ENCODE results near the gene CCR5.
A peak's percentile ranks its signal among the peaks of the same experiment; 100 is the strongest.

CCR5 gene

GRCh38 chr3:46409739-46410489 lies 39.2 kb downstream of the CCR5 start:
- peak; percentile 32 for DNase-seq

- DNase-seq, result no peak
These were observed 39.9 kb downstream of the CCR5 start for GRCh38 chr3:46410669-46411068.

- no peak for DNase-seq
These were observed 40.5 kb downstream of the CCR5 start for GRCh38 chr3:46411271-46411670.

- DNase-seq, result no peak
These were observed 42.1 kb downstream of the CCR5 start for GRCh38 chr3:46412786-46413298.

GRCh38 chr3:46413951-46414350 lies 43.2 kb downstream of the CCR5 start:
- no peak for DNase-seq

- no peak for DNase-seq
These were observed 44.0 kb downstream of the CCR5 start for GRCh38 chr3:46414739-46415138.

- no peak for DNase-seq
These were observed 45.5 kb downstream of the CCR5 start for GRCh38 chr3:46416125-46416810.

- no peak for DNase-seq
These were observed 46.2 kb downstream of the CCR5 start for GRCh38 chr3:46416811-46417510.

GRCh38 chr3:46417841-46418611 lies 47.3 kb downstream of the CCR5 start:
- DNase-seq, result no peak

- no peak for DNase-seq
These were observed 49.1 kb downstream of the CCR5 start for GRCh38 chr3:46419816-46420215.

GRCh38 chr3:46420931-46421330 lies 50.2 kb downstream of the CCR5 start:
- DNase-seq, result no peak

- no peak for DNase-seq
These were observed 51.9 kb downstream of the CCR5 start for GRCh38 chr3:46422617-46423016.

- no peak for DNase-seq
These were observed 52.8 kb downstream of the CCR5 start for GRCh38 chr3:46423588-46423987.

All from right hindlimb (tissue), 1 donor.